Left lung (tissue), 10 donors: Measurements from ENCODE around the gene ATP10A. TPM values are rescaled to one million over a fixed set of nuclear protein-coding genes. Genes with fewer than 3 reads are reported as not detected.

Source experiments
- ATAC-seq: fragments of 200-7000 bp; cut with Tn5 transposase; one replicate; pipeline ENCODE4 v1.9.1; 2020; ENCODE audit warnings: moderate library complexity
- DNase-seq, 4 donors: peaks; one replicate each; pipeline ENCODE4 v3.0.0-alpha.2; 2013 to 2020
- H3K27ac ChIP-seq, 2 donors: fragments of 200-600 bp; sonication (generic) in 1 of 2; one replicate each; pipeline versions ENCODE4 v1.5.0 to v1.8.0; 2020 to 2021
- H3K27me3 ChIP-seq, 2 donors: fragments of 200-600 bp; sonication (generic) in 1 of 2; one replicate each; pipeline versions ENCODE4 v1.5.0 to v1.8.0; 2020 to 2021
- H3K36me3 ChIP-seq, 2 donors: fragments of 200-600 bp; sonication (generic) in 1 of 2; one replicate each; pipeline versions ENCODE4 v1.5.0 to v1.8.0; 2020 to 2021
- H3K4me1 ChIP-seq, 2 donors: fragments of 200-600 bp; one replicate each; pipeline ENCODE4 v1.8.0; 2021
- H3K4me3 ChIP-seq, 2 donors: fragments of 200-600 bp; sonication (generic) in 1 of 2; one replicate each; pipeline versions ENCODE4 v1.5.0 to v1.8.0; 2020 to 2021; ENCODE audit warnings: mild to moderate bottlenecking in 1 of 2
- H3K9me3 ChIP-seq, 2 donors: fragments of 200-600 bp; sonication (generic) in 1 of 2; one replicate each; pipeline versions ENCODE4 v1.5.0 to v1.8.0; 2020 to 2021
- CTCF ChIP-seq, 2 donors: fragments of 200-600 bp; sonication (generic) in 1 of 2; IDR thresholded peaks; one replicate each; pipeline versions ENCODE4 v1.5.0 to v1.8.0; 2021; ENCODE audit warnings: antibody characterized with exemption in 2 of 2
- intact Hi-C, 2 donors: fragments of 100-400 bp; cut with DNase I; formaldehyde crosslinking; loops; one replicate each; pipeline versions ENCODE4 v1.11.2 to v1.14.2; 2022
- polyA plus RNA-seq, 6 donors: library from polyadenylated mRNA; unstranded; fragments of 120-200 nt; gene quantifications; one replicate each; pipeline ENCODE4 v1.2.1, GENCODE V29; 2013; ENCODE audit not compliant: insufficient read length in 6 of 6
- total RNA-seq, 2 donors: library from RNA; stranded (reverse); fragmentation: NEBNext Ultra II Directional; extraction: Animal tissue kit (Norgen Biotek cat#: 25700); gene quantifications; one replicate each; pipeline ENCODE4 v1.2.1, GENCODE V29; 2021
- donor health status: DM: no; HTN: yes; CAD: no.
- donor health status: DM: no; HTN: no; CAD: no.

Gene ATP10A
- total and polyA plus RNA-seq, 8 donors, result 0.70 to 46.1 (median 0.87) TPM

GRCh38 chr15:25717457-25718168 is 145.5 kb downstream of the ATP10A start:
- Histone ChIP-seq H3K27me3 (no peaks in the 10 kb centered on the region), H3K36me3 (peaks cover 0 to 27% of the 10 kb centered on the region in 2 donors), H3K4me1 (no peaks in the 10 kb centered on the region), H3K4me3 (no peak overlapping the region), H3K27ac (no peak overlapping the region), H3K9me3 (no peaks in the 10 kb centered on the region)
- intact Hi-C loops, result no loop called here
- no peak for ATAC-seq
- DNase-seq, result no peak
- no peak for TF ChIP-seq CTCF (IDR thresholded peaks at IDR 0.05)

- H3K27me3 ChIP-seq, result no peaks in the 10 kb centered on the region
- H3K27ac ChIP-seq, result no peak overlapping the region
- no peaks in the 10 kb centered on the region for H3K4me1 ChIP-seq
- ATAC-seq, result no peak
- no peak for DNase-seq
- no peak for TF ChIP-seq CTCF (IDR thresholded peaks at IDR 0.05)
- no peak overlapping the region for H3K4me3 ChIP-seq
- no peaks in the 10 kb centered on the region for H3K9me3 ChIP-seq
- peaks cover 0 to 25% of the 10 kb centered on the region in 2 donors for H3K36me3 ChIP-seq
- intact Hi-C loops, result no loop called here
These were observed 146.0 kb downstream of the ATP10A start for GRCh38 chr15:25717127-25717456.

- ATAC-seq, result no peak
- intact Hi-C loops, result no loop called here
- no peak for DNase-seq
These were observed 146.6 kb downstream of the ATP10A start for GRCh38 chr15:25716414-25717126.

GRCh38 chr15:25715536-25716413 is 147.4 kb downstream of the ATP10A start:
- peaks cover 0 to 18% of the 10 kb centered on the region in 2 donors for H3K36me3 ChIP-seq
- intact Hi-C loops, result no loop called here
- no peaks in the 10 kb centered on the region for H3K4me1 ChIP-seq
- DNase-seq, result no peak
- ATAC-seq, result no peak
- TF ChIP-seq CTCF (IDR thresholded peaks at IDR 0.05), result no peak
- H3K4me3 ChIP-seq, result no peak overlapping the region
- H3K27me3 ChIP-seq, result no peaks in the 10 kb centered on the region
- H3K9me3 ChIP-seq, result no peaks in the 10 kb centered on the region
- no peak overlapping the region for H3K27ac ChIP-seq

More at GRCh38 chr15:25716414-25717126, 146.6 kb downstream of the ATP10A start:
- no peak for TF ChIP-seq CTCF (IDR thresholded peaks at IDR 0.05)
- Histone ChIP-seq H3K36me3 (peaks cover 0 to 23% of the 10 kb centered on the region in 2 donors), H3K27me3 (no peaks in the 10 kb centered on the region), H3K9me3 (no peaks in the 10 kb centered on the region), H3K4me1 (no peaks in the 10 kb centered on the region), H3K27ac (no peak overlapping the region), H3K4me3 (no peak overlapping the region)

GRCh38 chr15:25714538-25714840 is 148.6 kb downstream of the ATP10A start:
- TF ChIP-seq CTCF (IDR thresholded peaks at IDR 0.05), result no peak
- intact Hi-C loops, result no loop called here
- no peak overlapping the region for H3K4me3 ChIP-seq

More at GRCh38 chr15:25714538-25714840, 148.6 kb downstream of the ATP10A start:
- DNase-seq (no peak), ATAC-seq (no peak)
- H3K27me3 ChIP-seq, result no peaks in the 10 kb centered on the region
- no peaks in the 10 kb centered on the region for H3K4me1 ChIP-seq
- H3K36me3 ChIP-seq, result peaks cover 0 to 14% of the 10 kb centered on the region in 2 donors
- no peak overlapping the region for H3K27ac ChIP-seq
- no peaks in the 10 kb centered on the region for H3K9me3 ChIP-seq
